ENCODE data around the gene PGM5. TPM values are rescaled to one million over a fixed set of nuclear protein-coding genes. Genes with fewer than 3 reads are reported as not detected.

The PGM5 gene
- total and polyA plus RNA-seq, 11 donors = 41.4 to 228 (median 175) TPM

DNA sequence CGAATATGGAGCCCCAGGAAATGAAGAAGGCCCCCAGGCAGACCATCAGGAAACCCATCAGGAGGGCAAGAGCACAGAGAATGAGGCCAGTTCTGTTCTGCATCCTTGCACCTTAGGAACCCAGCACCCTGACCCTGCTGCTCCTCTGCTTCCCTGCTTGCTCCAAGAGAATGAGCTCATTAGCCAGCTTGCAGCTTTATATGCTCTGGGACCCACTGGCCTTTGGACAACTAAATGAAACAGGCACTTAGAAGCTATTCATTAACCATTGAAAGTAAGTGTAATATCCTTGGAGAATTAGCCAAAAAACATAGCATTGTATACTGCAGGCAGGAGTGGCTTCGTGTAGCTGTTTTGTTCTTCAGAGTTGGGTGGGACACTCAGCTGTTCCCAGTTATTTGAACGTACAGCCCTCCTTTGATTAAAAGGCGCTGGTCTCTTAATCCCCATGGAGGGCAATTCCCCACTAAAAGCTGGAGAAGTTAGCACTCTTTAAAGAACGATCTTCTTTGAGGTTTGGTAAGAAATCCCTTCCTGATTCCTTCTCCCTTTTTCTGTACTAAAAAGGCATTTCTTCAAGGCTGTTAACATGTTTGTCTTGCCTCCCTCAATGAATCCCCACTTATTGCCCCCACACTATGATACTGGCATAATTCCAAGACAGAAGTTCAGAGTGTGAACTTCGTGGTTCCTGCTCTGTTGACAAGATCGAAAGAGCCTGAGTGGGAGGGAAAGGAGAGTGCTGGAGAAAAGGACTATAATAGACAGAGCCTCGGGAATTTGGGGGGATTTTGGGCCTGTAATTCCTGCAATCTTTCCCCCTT lies 184.5 kb downstream of the PGM5 start, which contains the start of gene TMEM252:
TMEM252 (minus strand) TSS at position 172 of the 824 bp plus-strand sequence; CDS start at position 103, 69 bp downstream.
- intact Hi-C loops (cut with DNase I) = loop anchor here in 1 of 10 donors (10.0 kb wide), 1 partner anchor 56 kb away; no protein-coding TSS in a partner anchor
- DNase-seq = no peak
- TF ChIP-seq, protein P1, sequence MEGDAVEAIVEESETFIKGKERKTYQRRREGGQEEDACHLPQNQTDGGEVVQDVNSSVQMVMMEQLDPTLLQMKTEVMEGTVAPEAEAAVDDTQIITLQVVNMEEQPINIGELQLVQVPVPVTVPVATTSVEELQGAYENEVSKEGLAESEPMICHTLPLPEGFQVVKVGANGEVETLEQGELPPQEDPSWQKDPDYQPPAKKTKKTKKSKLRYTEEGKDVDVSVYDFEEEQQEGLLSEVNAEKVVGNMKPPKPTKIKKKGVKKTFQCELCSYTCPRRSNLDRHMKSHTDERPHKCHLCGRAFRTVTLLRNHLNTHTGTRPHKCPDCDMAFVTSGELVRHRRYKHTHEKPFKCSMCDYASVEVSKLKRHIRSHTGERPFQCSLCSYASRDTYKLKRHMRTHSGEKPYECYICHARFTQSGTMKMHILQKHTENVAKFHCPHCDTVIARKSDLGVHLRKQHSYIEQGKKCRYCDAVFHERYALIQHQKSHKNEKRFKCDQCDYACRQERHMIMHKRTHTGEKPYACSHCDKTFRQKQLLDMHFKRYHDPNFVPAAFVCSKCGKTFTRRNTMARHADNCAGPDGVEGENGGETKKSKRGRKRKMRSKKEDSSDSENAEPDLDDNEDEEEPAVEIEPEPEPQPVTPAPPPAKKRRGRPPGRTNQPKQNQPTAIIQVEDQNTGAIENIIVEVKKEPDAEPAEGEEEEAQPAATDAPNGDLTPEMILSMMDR (IDR thresholded peaks at IDR 0.05) = no peak
- TF ChIP-seq POLR2A (IDR thresholded peaks at IDR 0.05) = no peak
- no peaks in the 10 kb centered on the region for H3K27me3 ChIP-seq
- H3K9me3 ChIP-seq = no peaks in the 10 kb centered on the region
- 32 to 46% (median 38%) methylated on average over 8 of the region's 8 CpGs for WGBS, 4 donors
- H3K4me1 ChIP-seq = peaks cover 0 to 46% (median 17%) of the 10 kb centered on the region in 12 donors
- no peak for ATAC-seq
- no peaks in the 10 kb centered on the region for H3K36me3 ChIP-seq
- H3K4me3 ChIP-seq = no peak within 1 kb of the TSS
- peak within 1 kb of the TSS in 8 of 12 donors; percentile 11 to 91 (median 32) for H3K27ac ChIP-seq

DNA sequence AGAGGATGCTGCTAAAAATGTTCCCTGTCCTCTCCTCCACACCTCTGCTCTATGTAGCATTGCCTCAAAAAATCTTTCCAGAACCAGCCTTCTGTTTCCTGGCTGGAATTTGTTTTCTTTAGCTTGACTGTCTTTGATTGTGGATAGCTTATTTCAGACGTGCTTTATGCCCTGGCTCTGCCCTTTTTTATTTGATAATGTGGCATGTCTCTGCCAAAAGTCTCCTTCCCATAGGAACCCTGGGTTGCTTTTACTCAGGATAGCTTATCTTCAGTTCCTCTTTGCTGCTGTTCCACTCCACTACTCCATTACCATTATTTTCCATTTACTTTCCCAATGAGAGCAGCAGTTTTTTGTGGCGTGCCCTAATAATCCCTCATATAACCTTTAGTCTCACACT lies 185.2 kb downstream of the PGM5 start:
- intact Hi-C loops (cut with DNase I) = loop anchor here in 1 of 10 donors (10.0 kb wide), 1 partner anchor 57 kb away; no protein-coding TSS in a partner anchor
- H3K27ac ChIP-seq = peak overlapping the region in 8 of 12 donors; percentile 5 to 66 (median 28)
- H3K4me1 ChIP-seq = peaks cover 0 to 44% (median 16%) of the 10 kb centered on the region in 12 donors
- H3K36me3 ChIP-seq = no peaks in the 10 kb centered on the region
- TF ChIP-seq, protein P1 (IDR thresholded peaks at IDR 0.05) = no peak
- no peak for TF ChIP-seq POLR2A (IDR thresholded peaks at IDR 0.05)
- ATAC-seq = peak in 1 of 4 donors; percentile 6
- no peaks in the 10 kb centered on the region for H3K27me3 ChIP-seq
- H3K9me3 ChIP-seq = no peaks in the 10 kb centered on the region
- 23 to 41% (median 25%) methylated on average over 2 of the region's 2 CpGs for whole genome bisulfite sequencing, 4 donors
- DNase-seq = no peak
- no peak overlapping the region for H3K4me3 ChIP-seq

DNA sequence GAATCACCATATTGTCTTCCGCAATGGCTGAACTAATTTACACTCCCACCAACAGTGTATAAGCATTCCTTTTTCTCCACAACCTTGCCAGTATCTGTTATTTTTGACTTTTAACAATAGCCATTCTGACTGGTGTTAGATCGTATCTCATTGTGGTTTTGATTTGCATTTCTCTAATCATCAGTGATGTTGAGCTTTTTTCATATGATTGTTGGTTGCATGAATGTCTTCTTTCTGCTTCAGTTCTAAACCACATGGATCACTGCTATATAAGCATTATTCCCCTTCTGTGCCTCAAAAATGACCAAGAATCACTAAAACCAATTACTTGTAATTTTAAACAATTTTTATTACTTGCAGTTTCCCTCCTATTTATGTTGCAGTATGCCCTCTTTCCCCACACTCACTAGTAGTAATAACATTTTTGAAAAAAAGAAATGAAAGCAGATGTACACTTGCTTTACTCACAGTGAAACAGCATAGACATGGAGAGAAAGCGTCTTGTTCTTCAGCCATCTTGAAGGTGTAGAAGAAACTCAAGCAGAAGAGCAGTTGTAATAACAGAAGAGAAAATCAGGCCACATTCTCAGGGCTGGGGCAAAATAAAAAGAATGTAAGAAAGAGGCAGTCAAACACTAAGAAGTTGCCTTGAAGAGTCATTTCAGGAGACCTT lies 188.8 kb downstream of the PGM5 start:
- H3K27ac ChIP-seq = peak overlapping the region in 1 of 12 donors; percentile 91
- no peaks in the 10 kb centered on the region for H3K36me3 ChIP-seq
- no peaks in the 10 kb centered on the region for H3K27me3 ChIP-seq
- ATAC-seq (no peak), DNase-seq (no peak)
- H3K4me1 ChIP-seq = peaks cover 0 to 49% (median 12%) of the 10 kb centered on the region in 12 donors
- no peak overlapping the region for H3K4me3 ChIP-seq
- TF ChIP-seq, protein P1 (IDR thresholded peaks at IDR 0.05) = no peak
- no peak for TF ChIP-seq POLR2A (IDR thresholded peaks at IDR 0.05)
- intact Hi-C loops (cut with DNase I) = loop anchor here in 1 of 10 donors (10.0 kb wide), 1 partner anchor 60 kb away; no protein-coding TSS in a partner anchor
- 92 to 95% (median 94%) methylated on average over 3 of the region's 3 CpGs for WGBS, 4 donors
- no peaks in the 10 kb centered on the region for H3K9me3 ChIP-seq
